ENCODE measurements around the gene AMOT.

The AMOT gene

DNA sequence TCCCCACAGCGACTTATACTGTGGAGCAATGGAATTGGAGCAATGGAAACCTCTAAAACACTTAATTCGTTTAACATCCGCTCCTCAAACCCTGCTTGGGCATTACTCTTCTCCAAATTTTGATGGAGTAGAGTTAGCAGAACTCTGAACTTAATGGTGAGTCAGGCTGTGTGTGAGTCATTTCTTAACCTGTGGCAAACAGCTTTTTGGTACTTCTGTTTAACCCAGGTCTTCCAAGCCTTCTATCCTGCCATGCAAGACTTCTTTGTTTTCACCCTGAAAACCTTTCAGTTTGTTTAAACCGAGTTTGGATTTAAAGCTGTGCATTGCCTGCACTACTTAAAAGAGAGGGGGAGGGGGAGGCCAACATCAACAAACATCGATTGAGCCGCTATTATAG is 3.6 kb upstream of the AMOT start:
- no peak for DNase-seq (ENCODE audit: extremely low spot score)
- ChIA-PET POLR2A (no interaction called here), CTCF (no interaction called here)
- no peak for TF ChIP-seq CTCF (IDR thresholded peaks at IDR 0.05; ENCODE audit: control extremely low read depth, extremely low read depth, low read depth, missing control alignments)

DNA sequence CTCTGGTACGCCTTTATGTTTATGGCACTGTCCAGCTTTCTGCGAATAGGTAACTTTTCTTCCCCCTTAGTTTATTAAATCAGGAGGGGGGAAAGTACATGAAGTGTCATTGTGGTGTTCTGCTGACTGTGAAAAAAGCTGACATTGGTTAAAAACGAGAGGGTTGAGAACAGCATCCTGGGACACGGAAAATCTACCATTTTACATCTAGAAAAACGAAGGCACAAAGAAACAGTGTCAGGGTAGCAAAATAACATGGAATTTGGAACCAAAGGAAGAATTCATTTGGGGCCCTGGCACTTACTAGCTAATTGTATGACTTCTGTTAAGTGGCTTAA is 1.2 kb upstream of the AMOT start:
- CTCF ChIA-PET, result interaction anchor here (1.1 to 1.4 kb wide), 2 partner anchors 10 to 15 kb away, joined by 3 to 6 read pairs; no protein-coding TSS in a partner anchor
- TF ChIP-seq CTCF (IDR thresholded peaks at IDR 0.05; ENCODE audit: control extremely low read depth, extremely low read depth, low read depth, missing control alignments), result no peak
- POLR2A ChIA-PET, result no interaction called here

GRCh38 chrX:112841114-112841819 is 636 bp upstream of the AMOT start:
- peak; percentile 82 for DNase-seq (ENCODE audit: extremely low spot score)
- no peak for TF ChIP-seq CTCF (IDR thresholded peaks at IDR 0.05; ENCODE audit: control extremely low read depth, extremely low read depth, low read depth, missing control alignments)
- POLR2A ChIA-PET, result no interaction called here
- CTCF ChIA-PET, result interaction anchor here (1.1 to 1.4 kb wide), 2 partner anchors 10 to 15 kb away, joined by 3 to 6 read pairs; no protein-coding TSS in a partner anchor

More for the DNA sequence above, 1.2 kb upstream of the AMOT start:
- DNase-seq (ENCODE audit: extremely low spot score), result no peak

GRCh38 chrX:112839856-112840255 is 775 bp downstream of the AMOT start:
- CTCF ChIA-PET, result no interaction called here
- POLR2A ChIA-PET, result no interaction called here
- TF ChIP-seq CTCF (IDR thresholded peaks at IDR 0.05; ENCODE audit: control extremely low read depth, extremely low read depth, low read depth, missing control alignments), result no peak
- no peak for DNase-seq (ENCODE audit: extremely low spot score)

DNA sequence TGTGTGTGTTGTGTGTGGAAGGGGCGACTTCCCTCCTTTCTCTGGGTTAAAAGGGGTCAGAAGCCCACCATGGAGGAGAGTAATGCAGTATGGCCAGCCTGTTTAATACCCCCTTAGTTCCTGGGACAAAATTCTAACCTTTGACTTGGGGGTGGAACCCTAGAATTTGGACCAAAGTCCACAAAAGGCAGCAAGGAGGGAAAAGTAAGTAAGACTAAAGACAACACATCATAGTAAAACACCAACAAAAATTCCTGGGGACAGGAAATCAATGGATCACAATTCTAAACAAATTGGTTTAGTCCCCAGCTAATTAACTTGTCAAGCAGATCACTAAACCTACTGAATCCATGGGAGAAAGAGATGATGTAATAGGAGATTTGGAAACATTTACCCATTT is 3.1 kb downstream of the AMOT start:
- DNase-seq (ENCODE audit: extremely low spot score), result no peak
- TF ChIP-seq CTCF (IDR thresholded peaks at IDR 0.05; ENCODE audit: control extremely low read depth, extremely low read depth, low read depth, missing control alignments), result no peak
- POLR2A ChIA-PET, result no interaction called here
- CTCF ChIA-PET, result no interaction called here

- ChIA-PET POLR2A (no interaction called here), CTCF (no interaction called here)
- TF ChIP-seq CTCF (IDR thresholded peaks at IDR 0.05; ENCODE audit: control extremely low read depth, extremely low read depth, low read depth, missing control alignments), result no peak
- DNase-seq (ENCODE audit: extremely low spot score), result no peak
These were observed 5.6 kb downstream of the AMOT start for GRCh38 chrX:112835019-112835418.
